Muscle layer of colon (tissue), 2 donors: ENCODE measurements around the gene CENPB.
A peak's percentile ranks its signal among the peaks of the same experiment; 100 is the strongest.

Experiments
- H3K27ac ChIP-seq: one replicate; pipeline ENCODE4 v1.7.0; 2013; ENCODE audit warnings: low read depth, mild to moderate bottlenecking, low read length, moderate library complexity
- H3K27me3 ChIP-seq, 2 donors: one replicate each; pipeline ENCODE4 v1.7.0; 2013; ENCODE audit warnings: low read length in 2 of 2, mild to moderate bottlenecking in 2 of 2; ENCODE audit not compliant: insufficient read depth in 2 of 2, control insufficient read depth in 1 of 2
- H3K36me3 ChIP-seq: one replicate; pipeline ENCODE4 v1.7.0; 2013; ENCODE audit warnings: mild to moderate bottlenecking, low read length; ENCODE audit not compliant: insufficient read depth
- H3K4me1 ChIP-seq: one replicate; pipeline ENCODE4 v1.7.0; 2013; ENCODE audit warnings: mild to moderate bottlenecking, low read length; ENCODE audit not compliant: insufficient read depth
- H3K4me3 ChIP-seq, 2 donors: one replicate each; pipeline ENCODE4 v1.7.0; 2013; ENCODE audit warnings: low read length in 2 of 2, low read depth in 1 of 2, mild to moderate bottlenecking in 1 of 2, moderate library complexity in 1 of 2
- H3K9ac ChIP-seq: one replicate; pipeline ENCODE4 v1.7.0; 2013; ENCODE audit warnings: low read length
- H3K9me3 ChIP-seq: one replicate; pipeline ENCODE4 v1.7.0; 2013; ENCODE audit warnings: mild to moderate bottlenecking, low read length
- donor health status: abdominal sarcoma.
- donor health status: Adenocarcinoma of cecum.

The CENPB gene

GRCh38 chr20:3760655-3761348 is 25.7 kb downstream of the CENPB start:
- Histone ChIP-seq H3K27ac (no peak overlapping the region), H3K9me3 (no peaks in the 10 kb centered on the region), H3K4me3 (no peak overlapping the region), H3K27me3 (no peaks in the 10 kb centered on the region), H3K9ac (no peak overlapping the region), H3K4me1 (peaks cover 54% of the 10 kb centered on the region), H3K36me3 (peaks cover 18% of the 10 kb centered on the region)

GRCh38 chr20:3759884-3760283 is 26.7 kb downstream of the CENPB start:
- no peak overlapping the region for H3K9ac ChIP-seq

GRCh38 chr20:3759316-3759823 is 27.2 kb downstream of the CENPB start:
- Histone ChIP-seq H3K27me3 (no peaks in the 10 kb centered on the region), H3K9me3 (no peaks in the 10 kb centered on the region), H3K4me3 (no peak overlapping the region), H3K9ac (no peak overlapping the region), H3K36me3 (peaks cover 29% of the 10 kb centered on the region), H3K27ac (no peak overlapping the region), H3K4me1 (peaks cover 39% of the 10 kb centered on the region)

More at GRCh38 chr20:3759884-3760283, 26.7 kb downstream of the CENPB start:
- Histone ChIP-seq H3K36me3 (peaks cover 23% of the 10 kb centered on the region), H3K4me3 (no peak overlapping the region), H3K4me1 (peaks cover 44% of the 10 kb centered on the region), H3K27me3 (no peaks in the 10 kb centered on the region), H3K27ac (no peak overlapping the region), H3K9me3 (no peaks in the 10 kb centered on the region)

- H3K27ac ChIP-seq: no peak overlapping the region
- no peaks in the 10 kb centered on the region for H3K27me3 ChIP-seq
- H3K9me3 ChIP-seq: no peaks in the 10 kb centered on the region
- H3K4me1 ChIP-seq: peaks cover 31% of the 10 kb centered on the region
- H3K4me3 ChIP-seq: no peak overlapping the region
- peaks cover 29% of the 10 kb centered on the region for H3K36me3 ChIP-seq
- H3K9ac ChIP-seq: no peak overlapping the region
These were observed 28.0 kb downstream of the CENPB start for GRCh38 chr20:3758566-3758965.

- peaks cover 35% of the 10 kb centered on the region for H3K4me1 ChIP-seq
- H3K4me3 ChIP-seq: no peak overlapping the region
- no peak overlapping the region for H3K9ac ChIP-seq
- no peak overlapping the region for H3K27ac ChIP-seq
- no peaks in the 10 kb centered on the region for H3K27me3 ChIP-seq
- H3K36me3 ChIP-seq: peaks cover 29% of the 10 kb centered on the region
- no peaks in the 10 kb centered on the region for H3K9me3 ChIP-seq
These were observed 29.3 kb downstream of the CENPB start for GRCh38 chr20:3757268-3757667.

GRCh38 chr20:3755814-3756480 is 30.6 kb downstream of the CENPB start:
- no peak overlapping the region for H3K27ac ChIP-seq
- peaks cover 29% of the 10 kb centered on the region for H3K36me3 ChIP-seq
- no peak overlapping the region for H3K9ac ChIP-seq
- no peaks in the 10 kb centered on the region for H3K27me3 ChIP-seq
- peaks cover 24% of the 10 kb centered on the region for H3K4me1 ChIP-seq
- H3K9me3 ChIP-seq: no peaks in the 10 kb centered on the region
- H3K4me3 ChIP-seq: no peak overlapping the region

- H3K27me3 ChIP-seq: peaks cover 0 to 2% of the 10 kb centered on the region in 2 donors
- H3K9ac ChIP-seq: no peak overlapping the region
- H3K4me1 ChIP-seq: peaks cover 17% of the 10 kb centered on the region
- peaks cover 29% of the 10 kb centered on the region for H3K36me3 ChIP-seq
- H3K4me3 ChIP-seq: no peak overlapping the region
- no peak overlapping the region for H3K27ac ChIP-seq
- no peaks in the 10 kb centered on the region for H3K9me3 ChIP-seq
These were observed 31.3 kb downstream of the CENPB start for GRCh38 chr20:3755269-3755668.

- H3K9me3 ChIP-seq: no peaks in the 10 kb centered on the region
- H3K27me3 ChIP-seq: peaks cover 0 to 6% of the 10 kb centered on the region in 2 donors
- no peak overlapping the region for H3K4me3 ChIP-seq
- peaks cover 29% of the 10 kb centered on the region for H3K36me3 ChIP-seq
- peaks cover 10% of the 10 kb centered on the region for H3K4me1 ChIP-seq
- no peak overlapping the region for H3K27ac ChIP-seq
- H3K9ac ChIP-seq: no peak overlapping the region
These were observed 32.3 kb downstream of the CENPB start for GRCh38 chr20:3754276-3754630.

- H3K4me3 ChIP-seq: no peak overlapping the region
- no peaks in the 10 kb centered on the region for H3K9me3 ChIP-seq
- H3K4me1 ChIP-seq: peaks cover 10% of the 10 kb centered on the region
- no peak overlapping the region for H3K9ac ChIP-seq
- no peak overlapping the region for H3K27ac ChIP-seq
- peaks cover 0 to 6% of the 10 kb centered on the region in 2 donors for H3K27me3 ChIP-seq
- peaks cover 29% of the 10 kb centered on the region for H3K36me3 ChIP-seq
These were observed 32.9 kb downstream of the CENPB start for GRCh38 chr20:3753501-3754275.

GRCh38 chr20:3753098-3753497 is 33.4 kb downstream of the CENPB start:
- Histone ChIP-seq H3K27ac (no peak overlapping the region), H3K9ac (no peak overlapping the region), H3K9me3 (no peaks in the 10 kb centered on the region), H3K27me3 (peaks cover 0 to 6% of the 10 kb centered on the region in 2 donors), H3K4me3 (no peak overlapping the region), H3K36me3 (peaks cover 25% of the 10 kb centered on the region), H3K4me1 (peaks cover 10% of the 10 kb centered on the region)

- H3K27me3 ChIP-seq: peaks cover 0 to 6% of the 10 kb centered on the region in 2 donors
- H3K9ac ChIP-seq: no peak overlapping the region
- peaks cover 10% of the 10 kb centered on the region for H3K4me1 ChIP-seq
- H3K4me3 ChIP-seq: peak overlapping the region in 1 of 2 donors; percentile 43
- no peak overlapping the region for H3K27ac ChIP-seq
- no peaks in the 10 kb centered on the region for H3K9me3 ChIP-seq
- H3K36me3 ChIP-seq: peaks cover 19% of the 10 kb centered on the region
These were observed 34.2 kb downstream of the CENPB start for GRCh38 chr20:3752386-3752759.
